Testis (tissue), 3 donors: ENCODE data around the gene NDRG4. TPM values are rescaled to one million over a fixed set of nuclear protein-coding genes. Genes with fewer than 3 reads are reported as not detected.

Source experiments
- DNase-seq: peaks from one replicate; pipeline ENCODE4 v3.0.0-alpha.2; 2019
- H3K27ac ChIP-seq, 2 donors: fragments of 200-600 bp; sonication (generic); one replicate each; pipeline ENCODE4 v1.5.1; 2019
- H3K27me3 ChIP-seq: fragments of 200-600 bp; sonication (generic); one replicate; pipeline ENCODE4 v1.5.1; 2019
- H3K36me3 ChIP-seq: fragments of 200-600 bp; sonication (generic); one replicate; pipeline ENCODE4 v1.5.1; 2017; ENCODE audit warnings: low read depth; ENCODE audit errors: missing control alignments
- H3K4me1 ChIP-seq: fragments of 200-600 bp; sonication (generic); one replicate; pipeline ENCODE4 v1.5.1; 2019
- H3K4me3 ChIP-seq, 2 donors: fragments of 200-600 bp; sonication (generic); one replicate each; pipeline ENCODE4 v1.5.1; 2017 to 2019
- H3K9me3 ChIP-seq: fragments of 200-600 bp; sonication (generic); one replicate; pipeline ENCODE4 v1.5.1; 2017
- CTCF ChIP-seq, 3 experiments: fragments of 450-650 bp in 2 of 3; fragments of 200-600 bp in 1 of 3; sonication (generic) in 1 of 3; IDR thresholded peaks; one replicate each; pipeline ENCODE4 v1.5.1; 2016 to 2019; ENCODE audit warnings: antibody characterized with exemption in 3 of 3, mild to moderate bottlenecking in 2 of 3, moderate library complexity in 1 of 3
- POLR2A ChIP-seq: fragments of 450-650 bp; IDR thresholded peaks from one replicate; pipeline ENCODE4 v1.6.1; 2017; ENCODE audit warnings: antibody characterized with exemption, mild to moderate bottlenecking, moderate library complexity
- WGBS, 2 donors: methylation state at CpG; one replicate each; pipeline ENCODE4 v1.1.5; 2018; 5-methylcytosine and 5-hydroxymethylcytosine counted together
- intact Hi-C: fragments of 100-400 bp; cut with DNase I; formaldehyde crosslinking; loops from one replicate; pipeline ENCODE4 v1.15.1; 2023; ENCODE audit warnings: low total_unique reads
- polyA plus RNA-seq: library from polyadenylated mRNA; stranded (reverse); fragments of 350-450 nt; fragmentation: Illumina TruSeq; extraction: RNeasy Lipid Tissue Mini Kit (QIAGEN cat#74804); gene quantifications from one replicate; pipeline ENCODE4 v1.2.3, GENCODE V29; 2014; ENCODE audit warnings: low read depth, low replicate concordance; ENCODE audit not compliant: insufficient read depth
- total RNA-seq, 2 donors: library from RNA; depleted of rRNA; stranded (reverse); fragments of >200 nt; gene quantifications; one replicate each; pipeline ENCODE4 v1.2.3, GENCODE V29; 2016

Gene NDRG4
- total and polyA plus RNA-seq, 3 donors from 2014 or later, result 142 to 444 (median 375) TPM

- Histone ChIP-seq H3K36me3 (no peaks in the 10 kb centered on the region), H3K9me3 (no peaks in the 10 kb centered on the region), H3K4me1 (peaks cover 37% of the 10 kb centered on the region), H3K27me3 (no peaks in the 10 kb centered on the region), H3K27ac (peak overlapping the region; percentile 47 to 72), H3K4me3 (no peak overlapping the region)
- peak; percentile 55 for DNase-seq
- intact Hi-C loops, result no loop called here
- TF ChIP-seq POLR2A (no peak), CTCF (IDR thresholded peaks at IDR 0.05) (no peak)
- 51 to 72% methylated on average over 15 to 24 of the region's 24 CpGs for WGBS, 2 donors
Observed at GRCh38 chr16:58495521-58496331, 4.2 kb upstream of the NDRG4 start.

GRCh38 chr16:58497468-58497867, 2.5 kb upstream of the NDRG4 start:
- WGBS, 2 donors, result 69% methylated on average over 2 of the region's 2 CpGs
- H3K36me3 ChIP-seq, result no peaks in the 10 kb centered on the region
- H3K9me3 ChIP-seq, result no peaks in the 10 kb centered on the region
- TF ChIP-seq POLR2A, result no peak
- no peak for TF ChIP-seq CTCF (IDR thresholded peaks at IDR 0.05)
- no peak overlapping the region for H3K27ac ChIP-seq
- H3K4me3 ChIP-seq, result no peak overlapping the region
- no peaks in the 10 kb centered on the region for H3K27me3 ChIP-seq
- intact Hi-C loops, result no loop called here
- no peak for DNase-seq
- peaks cover 46% of the 10 kb centered on the region for H3K4me1 ChIP-seq

DNA sequence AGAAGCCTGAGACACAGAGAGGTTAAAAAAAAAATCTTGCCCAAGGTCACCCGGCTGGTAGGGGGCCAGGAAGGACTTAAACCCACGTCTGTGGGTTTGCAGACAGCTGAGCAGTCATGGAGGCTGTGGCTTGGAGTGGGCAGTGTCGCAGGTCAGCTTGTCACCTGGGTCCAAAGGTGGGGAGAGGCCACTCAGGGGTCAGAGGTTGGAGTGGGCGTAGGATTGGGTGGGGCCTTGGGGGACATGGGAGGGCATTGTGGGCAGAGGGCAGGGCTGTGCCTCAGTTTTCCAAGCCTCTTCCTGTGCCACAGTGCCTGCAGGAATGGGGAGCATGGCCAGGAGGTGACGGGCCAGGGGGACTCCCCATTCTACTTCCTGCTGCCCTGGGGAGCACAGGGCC, 2.0 kb upstream of the NDRG4 start:
- no peak for TF ChIP-seq POLR2A
- TF ChIP-seq CTCF (IDR thresholded peaks at IDR 0.05), result no peak
- Histone ChIP-seq H3K27me3 (no peaks in the 10 kb centered on the region), H3K36me3 (no peaks in the 10 kb centered on the region), H3K9me3 (no peaks in the 10 kb centered on the region), H3K4me1 (peaks cover 46% of the 10 kb centered on the region), H3K4me3 (no peak overlapping the region), H3K27ac (no peak overlapping the region)
- intact Hi-C loops, result no loop called here
- DNase-seq, result no peak
- 56 to 65% methylated on average over 5 of the region's 5 CpGs for WGBS, 2 donors

DNA sequence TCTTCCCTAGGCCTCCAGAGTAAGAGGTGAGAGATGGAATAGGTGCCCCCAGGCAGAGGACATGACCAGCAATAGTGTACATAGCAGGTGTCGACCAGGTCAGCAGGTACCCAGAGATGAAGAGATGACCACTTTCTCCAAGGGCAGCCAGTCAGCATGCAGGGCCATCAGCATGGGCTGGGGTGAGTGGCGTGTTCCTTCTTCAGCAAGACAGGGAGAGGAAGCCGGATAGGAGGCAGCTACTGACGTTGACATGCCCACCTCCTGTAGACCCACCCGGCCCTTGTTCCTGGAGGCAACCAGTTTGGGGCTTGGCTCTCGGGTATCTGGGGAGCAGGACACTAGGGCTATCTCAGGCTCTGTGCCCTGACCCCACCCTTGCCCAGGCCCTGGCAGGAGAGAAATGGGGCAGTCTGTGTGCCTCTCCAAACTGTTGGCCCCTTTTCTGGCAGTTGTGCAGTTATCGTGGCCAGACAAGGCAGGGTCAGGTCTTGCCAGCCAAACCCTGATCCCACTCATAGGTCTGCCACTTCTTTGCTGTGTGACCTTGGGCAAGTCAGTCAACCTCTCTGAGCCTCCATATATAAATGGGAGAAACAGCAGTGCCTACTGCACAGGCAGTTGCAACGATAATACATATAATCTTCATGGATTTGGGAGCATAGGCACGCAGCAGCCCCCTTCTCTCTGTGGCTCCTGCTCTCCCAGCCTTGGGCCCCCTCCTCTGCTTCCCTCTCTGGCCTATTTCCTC, 1.4 kb upstream of the NDRG4 start:
- 81 to 86% methylated on average over 8 to 9 of the region's 9 CpGs for WGBS, 2 donors
- Histone ChIP-seq H3K4me3 (no peak overlapping the region), H3K27me3 (no peaks in the 10 kb centered on the region), H3K9me3 (no peaks in the 10 kb centered on the region), H3K27ac (no peak overlapping the region), H3K4me1 (peaks cover 46% of the 10 kb centered on the region), H3K36me3 (no peaks in the 10 kb centered on the region)
- intact Hi-C loops, result no loop called here
- DNase-seq, result no peak
- no peak for TF ChIP-seq POLR2A
- TF ChIP-seq CTCF (IDR thresholded peaks at IDR 0.05), result no peak
